Measurements from ENCODE around the gene CORO7. TPM values are rescaled to one million over a fixed set of nuclear protein-coding genes. Genes with fewer than 3 reads are reported as not detected.

The CORO7 gene
- total RNA-seq, result 10 to 100 TPM; 22.7 to 28.2 TPM
- polyA plus RNA-seq (ENCODE audit: insufficient read length in 2 of 2), result 10 to 100 TPM; 55.9 to 61.8 TPM
- long read RNA-seq, donor 1, partial matches to known transcripts, result 0 of 1 reads
- long read RNA-seq, donor 1, other reads (novel, unspliced or antisense), result 0 of 1 reads
- long read RNA-seq, donor 2, partial matches to known transcripts, result 5 of 6 reads
- long read RNA-seq, donor 2, other reads (novel, unspliced or antisense), result 0 of 6 reads
- long read RNA-seq, donor 3, partial matches to known transcripts, result 0 of 1 reads
- long read RNA-seq, donor 3, other reads (novel, unspliced or antisense), result 0 of 1 reads
- long read RNA-seq, donor 4, result 0 reads

- under 1% methylated on average over 86 of the region's 92 CpGs for WGBS (ENCODE audit: insufficient coverage)
- Histone ChIP-seq H3K9me3 (ENCODE audit: control insufficient read depth, insufficient read depth, low read length) (no peaks in the 10 kb centered on the region), H3K27me3 (ENCODE audit: control insufficient read depth, insufficient read depth, low read length) (no peaks in the 10 kb centered on the region), H3K36me3 (ENCODE audit: control insufficient read depth, insufficient read depth, low read length) (peaks cover 18% of the 10 kb centered on the region), H3K27ac (ENCODE audit: low read depth, low read length) (peak within 1 kb of the TSS; percentile 71), H3K4me3 (ENCODE audit: low read depth, low read length) (peak within 1 kb of the TSS; percentile 53), H3K4me1 (ENCODE audit: control insufficient read depth, insufficient read depth, low read length) (peaks cover 40% of the 10 kb centered on the region)
- DNase-seq (ENCODE audit: low read depth in 4 of 6, low spot score in 6 of 6), result peak in 5 of 6 donors; percentile 83 to 98 (median 90)
Observed at GRCh38 chr16:4416200-4417032, at the start of gene CORO7. Gene CORO7 (minus strand): TSS chr16:4416596. CDS start chr16:4416518, 78 bp downstream.

- Histone ChIP-seq H3K27me3 (ENCODE audit: control insufficient read depth, insufficient read depth, low read length) (no peaks in the 10 kb centered on the region), H3K4me1 (ENCODE audit: control insufficient read depth, insufficient read depth, low read length) (peaks cover 12% of the 10 kb centered on the region), H3K9me3 (ENCODE audit: control insufficient read depth, insufficient read depth, low read length) (no peaks in the 10 kb centered on the region), H3K36me3 (ENCODE audit: control insufficient read depth, insufficient read depth, low read length) (peaks cover 77% of the 10 kb centered on the region), H3K27ac (ENCODE audit: low read depth, low read length) (no peak overlapping the region), H3K4me3 (ENCODE audit: low read depth, low read length) (no peak overlapping the region)
- no peak for DNase-seq (ENCODE audit: low read depth in 4 of 6, low spot score in 6 of 6)
- 88% methylated on average over 22 of the region's 22 CpGs for WGBS (ENCODE audit: insufficient coverage)
Observed at GRCh38 chr16:4463522-4464163, 47.2 kb upstream of the CORO7 start.

- Histone ChIP-seq H3K4me3 (ENCODE audit: low read depth, low read length) (no peak overlapping the region), H3K27me3 (ENCODE audit: control insufficient read depth, insufficient read depth, low read length) (no peaks in the 10 kb centered on the region), H3K27ac (ENCODE audit: low read depth, low read length) (peak overlapping the region; percentile 67), H3K9me3 (ENCODE audit: control insufficient read depth, insufficient read depth, low read length) (no peaks in the 10 kb centered on the region), H3K36me3 (ENCODE audit: control insufficient read depth, insufficient read depth, low read length) (peaks cover 76% of the 10 kb centered on the region), H3K4me1 (ENCODE audit: control insufficient read depth, insufficient read depth, low read length) (peaks cover 12% of the 10 kb centered on the region)
- DNase-seq (ENCODE audit: low read depth in 4 of 6, low spot score in 6 of 6), result peak in 2 of 6 donors; percentile 56 to 58
- 49% methylated on average over 24 of the region's 27 CpGs for WGBS (ENCODE audit: insufficient coverage)
Observed at GRCh38 chr16:4461250-4462085, 45.1 kb upstream of the CORO7 start.

DNA sequence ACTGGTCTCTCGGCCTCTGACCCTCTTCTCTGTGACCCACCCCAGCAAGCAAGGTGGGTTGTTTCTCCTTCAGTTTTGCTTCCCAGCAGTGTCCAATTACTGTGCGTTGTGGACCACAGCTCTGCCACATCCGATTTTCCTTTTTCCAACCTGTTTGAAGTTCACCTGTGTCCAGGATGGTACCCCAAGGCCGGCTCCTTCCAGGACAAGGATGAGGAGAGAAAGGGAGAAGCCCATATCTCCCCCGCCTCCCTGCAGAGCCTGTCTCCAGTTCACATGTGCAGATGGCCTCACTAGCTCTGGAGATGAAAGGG, 44.5 kb upstream of the CORO7 start:
- WGBS (ENCODE audit: insufficient coverage), result 86% methylated on average over 3 of the region's 5 CpGs
- no peak for DNase-seq (ENCODE audit: low read depth in 4 of 6, low spot score in 6 of 6)
- peak overlapping the region; percentile 25 for H3K27ac ChIP-seq (ENCODE audit: low read depth, low read length)
- no peaks in the 10 kb centered on the region for H3K27me3 ChIP-seq (ENCODE audit: control insufficient read depth, insufficient read depth, low read length)
- H3K4me1 ChIP-seq (ENCODE audit: control insufficient read depth, insufficient read depth, low read length), result peaks cover 12% of the 10 kb centered on the region
- no peak overlapping the region for H3K4me3 ChIP-seq (ENCODE audit: low read depth, low read length)
- H3K36me3 ChIP-seq (ENCODE audit: control insufficient read depth, insufficient read depth, low read length), result peaks cover 74% of the 10 kb centered on the region
- H3K9me3 ChIP-seq (ENCODE audit: control insufficient read depth, insufficient read depth, low read length), result no peaks in the 10 kb centered on the region

GRCh38 chr16:4455951-4456350, 39.6 kb upstream of the CORO7 start:
- Histone ChIP-seq H3K4me3 (ENCODE audit: low read depth, low read length) (no peak overlapping the region), H3K9me3 (ENCODE audit: control insufficient read depth, insufficient read depth, low read length) (no peaks in the 10 kb centered on the region), H3K27me3 (ENCODE audit: control insufficient read depth, insufficient read depth, low read length) (no peaks in the 10 kb centered on the region), H3K27ac (ENCODE audit: low read depth, low read length) (no peak overlapping the region), H3K4me1 (ENCODE audit: control insufficient read depth, insufficient read depth, low read length) (peaks cover 3% of the 10 kb centered on the region), H3K36me3 (ENCODE audit: control insufficient read depth, insufficient read depth, low read length) (peaks cover 79% of the 10 kb centered on the region)
- DNase-seq (ENCODE audit: low read depth in 4 of 6, low spot score in 6 of 6), result no peak
- 79% methylated on average over 10 of the region's 10 CpGs for WGBS (ENCODE audit: insufficient coverage)

- Histone ChIP-seq H3K27me3 (ENCODE audit: control insufficient read depth, insufficient read depth, low read length) (no peaks in the 10 kb centered on the region), H3K4me3 (ENCODE audit: low read depth, low read length) (no peak overlapping the region), H3K27ac (ENCODE audit: low read depth, low read length) (no peak overlapping the region), H3K36me3 (ENCODE audit: control insufficient read depth, insufficient read depth, low read length) (peaks cover 84% of the 10 kb centered on the region), H3K9me3 (ENCODE audit: control insufficient read depth, insufficient read depth, low read length) (no peaks in the 10 kb centered on the region), H3K4me1 (ENCODE audit: control insufficient read depth, insufficient read depth, low read length) (no peaks in the 10 kb centered on the region)
- 88% methylated on average over 12 of the region's 14 CpGs for WGBS (ENCODE audit: insufficient coverage)
- no peak for DNase-seq (ENCODE audit: low read depth in 4 of 6, low spot score in 6 of 6)
Observed at GRCh38 chr16:4455081-4455480, 38.7 kb upstream of the CORO7 start.

GRCh38 chr16:4454623-4455022, 38.2 kb upstream of the CORO7 start:
- Histone ChIP-seq H3K27me3 (ENCODE audit: control insufficient read depth, insufficient read depth, low read length) (no peaks in the 10 kb centered on the region), H3K4me1 (ENCODE audit: control insufficient read depth, insufficient read depth, low read length) (no peaks in the 10 kb centered on the region), H3K27ac (ENCODE audit: low read depth, low read length) (no peak overlapping the region), H3K36me3 (ENCODE audit: control insufficient read depth, insufficient read depth, low read length) (peaks cover 89% of the 10 kb centered on the region), H3K9me3 (ENCODE audit: control insufficient read depth, insufficient read depth, low read length) (no peaks in the 10 kb centered on the region), H3K4me3 (ENCODE audit: low read depth, low read length) (no peak overlapping the region)
- WGBS (ENCODE audit: insufficient coverage), result 90% methylated on average over 5 of the region's 9 CpGs
- DNase-seq (ENCODE audit: low read depth in 4 of 6, low spot score in 6 of 6), result no peak

GRCh38 chr16:4452674-4453073, 36.3 kb upstream of the CORO7 start:
- 98% methylated on average over 4 of the region's 5 CpGs for WGBS (ENCODE audit: insufficient coverage)
- H3K27ac ChIP-seq (ENCODE audit: low read depth, low read length), result no peak overlapping the region
- H3K27me3 ChIP-seq (ENCODE audit: control insufficient read depth, insufficient read depth, low read length), result no peaks in the 10 kb centered on the region
- H3K4me3 ChIP-seq (ENCODE audit: low read depth, low read length), result no peak overlapping the region
- peaks cover 92% of the 10 kb centered on the region for H3K36me3 ChIP-seq (ENCODE audit: control insufficient read depth, insufficient read depth, low read length)
- DNase-seq (ENCODE audit: low read depth in 4 of 6, low spot score in 6 of 6), result no peak
- no peaks in the 10 kb centered on the region for H3K9me3 ChIP-seq (ENCODE audit: control insufficient read depth, insufficient read depth, low read length)
- no peaks in the 10 kb centered on the region for H3K4me1 ChIP-seq (ENCODE audit: control insufficient read depth, insufficient read depth, low read length)

DNA sequence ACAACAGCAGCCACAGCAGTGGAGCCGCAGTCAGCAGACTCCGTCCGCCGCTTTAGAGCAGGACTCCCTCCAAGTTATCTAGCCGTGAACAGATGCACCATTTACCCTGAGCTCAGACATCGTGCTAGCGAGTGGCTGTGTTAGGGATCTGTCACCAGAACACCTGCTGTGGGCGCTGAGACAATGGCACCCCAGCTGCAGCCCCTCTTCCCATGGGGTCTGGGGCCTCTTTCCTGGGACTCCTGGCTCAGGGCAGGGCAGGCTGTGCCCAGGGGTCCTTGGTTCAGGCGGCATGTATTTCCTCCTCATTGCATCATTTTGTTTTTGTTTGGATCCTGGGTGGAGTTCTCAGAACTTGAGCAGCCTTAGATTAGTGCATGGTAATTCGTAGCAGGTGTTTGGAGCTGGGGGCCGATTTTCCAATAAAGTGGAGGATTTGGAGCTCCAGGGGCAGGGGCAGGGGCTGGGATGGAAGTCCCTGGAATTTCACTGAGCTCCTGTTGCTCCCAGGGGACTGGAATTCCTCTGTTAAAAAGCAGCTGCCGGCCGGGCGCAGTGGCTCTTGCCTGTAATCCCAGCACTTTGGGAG, 34.6 kb upstream of the CORO7 start:
- 73% methylated on average over 13 of the region's 14 CpGs for WGBS (ENCODE audit: insufficient coverage)

More for the DNA sequence above, 34.6 kb upstream of the CORO7 start:
- Histone ChIP-seq H3K27ac (ENCODE audit: low read depth, low read length) (no peak overlapping the region), H3K27me3 (ENCODE audit: control insufficient read depth, insufficient read depth, low read length) (no peaks in the 10 kb centered on the region), H3K9me3 (ENCODE audit: control insufficient read depth, insufficient read depth, low read length) (no peaks in the 10 kb centered on the region), H3K4me3 (ENCODE audit: low read depth, low read length) (no peak overlapping the region), H3K4me1 (ENCODE audit: control insufficient read depth, insufficient read depth, low read length) (no peaks in the 10 kb centered on the region), H3K36me3 (ENCODE audit: control insufficient read depth, insufficient read depth, low read length) (peaks cover 93% of the 10 kb centered on the region)
- no peak for DNase-seq (ENCODE audit: low read depth in 4 of 6, low spot score in 6 of 6)

Measured in spinal cord (tissue), 10 donors.